BLaER1 treated with 17β-estradiol and CSF1 and Interleukin-3, amounts not matched to agents 10 nM and 100 nM (cell line): Measurements from ENCODE around the gene RPL7A.
"Not testable (repeated sequence)": the region's sequence is repeated elsewhere in the genome, so short reads cannot be mapped to it uniquely, and the experiment has no call there.

Experiments used
- H3K27ac ChIP-seq, 11 experiments: shearing (Covaris generic); formaldehyde crosslinking; 2 replicates each; pipeline ENCODE4 v1.8.1; 2022
- H3K27me3 ChIP-seq, 11 experiments: shearing (Covaris generic); formaldehyde crosslinking; 2 replicates each; pipeline ENCODE4 v1.8.1; 2022
- H3K36me3 ChIP-seq, 11 experiments: shearing (Covaris generic); formaldehyde crosslinking; 2 replicates each; pipeline ENCODE4 v1.8.1; 2022
- H3K4me1 ChIP-seq, 10 experiments: shearing (Covaris generic); formaldehyde crosslinking; 2 replicates each; pipeline ENCODE4 v1.8.1; 2022
- H3K4me2 ChIP-seq, 11 experiments: shearing (Covaris generic); formaldehyde crosslinking; 2 replicates each; pipeline ENCODE4 v1.8.1; 2022
- H3K4me3 ChIP-seq, 10 experiments: shearing (Covaris generic); formaldehyde crosslinking; 2 replicates each; pipeline ENCODE4 v1.8.1; 2022
- H3K9ac ChIP-seq, 11 experiments: shearing (Covaris generic); formaldehyde crosslinking; 2 replicates each; pipeline ENCODE4 v1.8.1; 2022
- H3K9me3 ChIP-seq, 11 experiments: shearing (Covaris generic); formaldehyde crosslinking; replicated peaks in 1 of 11; 2 replicates each; pipeline ENCODE4 v1.8.1; 2022
- H4K20me1 ChIP-seq, 11 experiments: shearing (Covaris generic); formaldehyde crosslinking; 2 replicates each; pipeline ENCODE4 v1.8.1; 2022
- Cebpa-rat ChIP-seq, 11 experiments: shearing (Covaris generic); IDR thresholded peaks; 2 replicates each; pipeline ENCODE4 v1.8.1; 2022

The RPL7A gene

DNA sequence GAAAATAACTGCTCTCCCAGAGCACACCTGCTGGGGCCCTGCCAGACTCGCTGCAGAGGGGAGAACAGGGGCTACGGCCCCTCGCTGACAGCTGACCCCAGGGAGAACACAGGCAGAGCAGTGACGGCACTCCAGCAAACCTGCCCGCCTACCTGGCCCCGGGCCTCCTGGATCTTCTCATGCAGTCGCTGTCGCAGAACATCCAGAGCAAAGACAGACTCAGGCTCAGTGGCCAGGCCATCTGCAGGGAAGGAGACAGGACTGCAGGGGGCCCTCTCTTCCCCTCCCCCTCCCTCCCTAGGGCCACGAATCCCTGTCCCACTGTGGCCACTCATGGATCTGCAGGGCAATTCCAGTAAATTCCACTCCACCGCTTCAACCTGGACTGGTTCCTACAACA lies 14.5 kb upstream of the RPL7A start:
- Histone ChIP-seq H3K9me3 (no peaks in the 10 kb centered on the region), H3K4me2 (peak overlapping the region in 9 of 11 experiments; percentile 81 to 99 (median 87); a peak in 12 of 22 replicates), H3K36me3 (peaks cover 44 to 73% (median 61%) of the 10 kb centered on the region in 11 experiments), H3K27ac (no peak overlapping the region), H4K20me1 (peaks cover 7 to 74% (median 65%) of the 10 kb centered on the region in 11 experiments; a peak in 21 of 22 replicates), H3K4me1 (peaks cover 21 to 55% (median 34%) of the 10 kb centered on the region in 10 experiments), H3K4me3 (peak overlapping the region in 2 of 10 experiments; percentile 85 to 98; a peak in 1 of 20 replicates), H3K9ac (peak overlapping the region in 8 of 11 experiments; percentile 9 to 92 (median 88); a peak in 9 of 22 replicates), H3K27me3 (no peaks in the 10 kb centered on the region)
- TF ChIP-seq Cebpa-rat (IDR thresholded peaks at IDR 0.05) = no peak

DNA sequence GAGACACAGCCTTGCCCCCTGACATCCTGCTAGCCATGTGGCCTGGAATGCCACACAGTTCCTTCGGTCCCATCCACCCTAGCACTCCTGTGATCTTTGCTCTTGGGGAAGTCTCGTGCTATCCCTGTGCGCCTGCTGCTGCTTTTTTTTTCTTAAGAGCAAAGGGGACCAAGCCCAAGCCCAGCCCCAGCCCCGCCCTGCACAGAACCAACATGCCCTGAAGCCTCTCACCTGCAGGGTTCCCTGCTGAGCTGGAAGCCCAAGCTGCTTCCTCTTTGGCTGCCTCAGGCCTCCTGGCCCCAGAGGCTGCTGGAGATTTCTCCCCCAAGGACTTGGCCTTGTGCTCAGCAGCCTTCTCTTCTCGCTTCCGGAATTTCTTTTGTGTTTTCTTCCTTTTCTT lies 13.9 kb upstream of the RPL7A start:
- H3K36me3 ChIP-seq = peaks cover 44 to 73% (median 62%) of the 10 kb centered on the region in 11 experiments
- H3K9ac ChIP-seq = peak overlapping the region; percentile 78 to 96 (median 88); a peak in 19 of 22 replicates
- H3K4me1 ChIP-seq = peaks cover 21 to 61% (median 38%) of the 10 kb centered on the region in 10 experiments
- H3K27ac ChIP-seq = peak overlapping the region in 2 of 11 experiments; percentile 86 to 89; a peak in 1 of 22 replicates
- peak overlapping the region; percentile 79 to 99 (median 92); a peak in 16 of 20 replicates for H3K4me3 ChIP-seq
- H3K4me2 ChIP-seq = peak overlapping the region; percentile 81 to 99 (median 87)
- no peak for TF ChIP-seq Cebpa-rat (IDR thresholded peaks at IDR 0.05)
- H3K27me3 ChIP-seq = no peaks in the 10 kb centered on the region
- no peaks in the 10 kb centered on the region for H3K9me3 ChIP-seq
- H4K20me1 ChIP-seq = peaks cover 7 to 68% (median 59%) of the 10 kb centered on the region in 11 experiments; a peak in 21 of 22 replicates

DNA sequence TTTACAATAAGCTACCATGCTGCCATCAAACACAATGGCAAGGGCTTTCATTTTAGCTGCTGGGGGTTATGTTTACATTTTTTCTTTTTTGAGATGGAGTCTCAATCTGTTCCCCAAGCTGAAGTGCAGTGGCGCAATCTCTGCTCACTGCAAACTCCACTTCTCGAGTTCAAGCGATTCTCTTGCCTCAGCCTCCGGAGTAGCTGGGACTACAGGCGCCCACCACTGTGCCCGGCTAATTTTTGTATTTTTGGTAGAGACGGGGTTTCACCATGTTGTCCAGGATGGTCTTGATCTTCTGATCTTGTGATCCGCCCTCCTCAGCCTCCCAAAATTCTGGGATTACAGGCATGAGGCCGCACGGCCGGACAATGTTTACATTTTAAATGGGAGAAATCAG lies 13.1 kb upstream of the RPL7A start:
- not testable (repeated sequence) for H3K9me3 ChIP-seq, H3K27me3 ChIP-seq
- Histone ChIP-seq H3K4me3 (peak overlapping the region; percentile 79 to 99 (median 92)), H3K36me3 (peaks cover 47 to 75% (median 65%) of the 10 kb centered on the region in 11 experiments), H3K9ac (peak overlapping the region; percentile 78 to 96 (median 88)), H3K27ac (peak overlapping the region in 10 of 11 experiments; percentile 66 to 95 (median 84); a peak in 17 of 22 replicates), H3K4me2 (peak overlapping the region; percentile 81 to 99 (median 87)), H4K20me1 (peaks cover 7 to 60% (median 52%) of the 10 kb centered on the region in 11 experiments; a peak in 21 of 22 replicates), H3K4me1 (peaks cover 24 to 68% (median 46%) of the 10 kb centered on the region in 10 experiments)
- 0 out of 22 replicates have a peak, but pooled peaks of 1 of the 11 experiments have one; percentile 9 for TF ChIP-seq Cebpa-rat (IDR thresholded peaks at IDR 0.05)

DNA sequence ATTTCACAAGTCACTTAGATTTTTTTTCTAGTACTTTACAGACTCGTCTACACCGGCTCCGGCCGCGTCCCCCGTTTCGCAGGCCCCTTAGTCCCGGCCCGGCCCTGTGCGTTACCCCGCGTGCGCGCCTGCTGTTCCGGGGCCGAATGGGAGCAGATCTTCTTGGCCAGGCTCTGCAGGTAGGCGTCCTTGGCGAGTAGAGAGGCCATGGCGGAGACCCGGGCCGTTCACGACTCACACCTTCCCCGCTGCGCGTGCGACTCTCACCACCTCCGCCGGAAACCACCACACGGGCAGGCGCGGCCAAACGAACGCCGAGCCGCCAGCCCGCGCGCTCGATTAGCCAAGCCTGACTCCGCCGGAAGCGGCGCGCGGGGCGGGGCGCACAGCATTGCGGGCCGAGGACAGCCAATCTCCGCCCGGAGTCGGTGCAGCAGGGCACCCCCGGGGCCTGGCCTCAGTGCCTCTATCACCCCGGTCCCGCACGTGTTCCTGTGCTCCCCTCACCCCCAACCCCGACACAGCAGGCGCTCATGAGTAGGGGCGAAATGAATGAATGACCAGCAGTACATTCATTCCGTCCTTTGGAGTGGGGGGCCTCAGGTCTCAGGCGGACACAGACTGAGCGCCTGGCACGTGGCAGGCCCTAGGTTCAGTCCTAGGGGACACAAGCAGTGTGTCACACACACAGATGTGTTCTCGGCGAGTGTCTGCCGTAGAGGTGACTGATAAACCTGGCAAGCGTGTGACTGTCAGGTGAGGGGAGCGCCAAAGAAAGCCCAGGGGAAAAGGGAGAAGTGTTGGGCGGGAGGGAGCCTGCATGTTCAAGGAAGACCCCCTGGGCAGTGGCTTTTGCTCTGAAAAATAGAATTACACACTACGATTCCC lies 11.8 kb upstream of the RPL7A start, which contains the start of gene SURF6:
SURF6 (minus strand) TSS at position 265 of the 888 bp plus-strand sequence; CDS start at position 209, 56 bp downstream.
- H3K36me3 ChIP-seq = peaks cover 42 to 75% (median 65%) of the 10 kb centered on the region in 11 experiments
- H3K9me3 ChIP-seq = no peaks in the 10 kb centered on the region; a peak in 1 of 22 replicates
- peak within 1 kb of the TSS; percentile 79 to 99 (median 92) for H3K4me3 ChIP-seq
- H3K4me2 ChIP-seq = peak within 1 kb of the TSS; percentile 81 to 99 (median 87)
- H3K9ac ChIP-seq = peak within 1 kb of the TSS; percentile 78 to 96 (median 88)
- peaks cover 37 to 81% (median 58%) of the 10 kb centered on the region in 10 experiments for H3K4me1 ChIP-seq
- TF ChIP-seq Cebpa-rat (IDR thresholded peaks at IDR 0.05) = no peak
- peak within 1 kb of the TSS; percentile 25 to 95 (median 83); a peak in 21 of 22 replicates for H3K27ac ChIP-seq
- H3K27me3 ChIP-seq = no peaks in the 10 kb centered on the region
- peaks cover 3 to 50% (median 39%) of the 10 kb centered on the region in 11 experiments; a peak in 21 of 22 replicates for H4K20me1 ChIP-seq

DNA sequence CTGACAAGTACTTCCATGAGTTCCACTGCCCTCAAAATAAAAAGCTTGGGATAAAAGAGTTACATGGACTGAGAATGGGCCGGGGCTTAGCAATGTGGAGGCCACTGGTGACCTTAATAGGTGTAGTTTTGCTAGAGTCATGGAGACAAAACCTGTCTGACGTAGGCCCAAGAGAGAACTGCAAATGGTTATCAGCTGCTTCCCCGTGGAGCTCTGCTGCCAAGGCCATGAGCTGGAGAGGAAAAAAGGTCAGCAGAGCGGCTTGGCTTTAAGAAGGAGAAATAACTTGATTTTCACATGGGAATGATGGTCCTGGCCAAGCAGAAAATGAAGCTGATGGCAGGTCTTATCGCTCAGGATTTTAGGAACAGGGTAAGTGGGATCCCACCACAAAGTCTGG lies 8.4 kb upstream of the RPL7A start:
- H3K36me3 ChIP-seq = peaks cover 35 to 75% (median 63%) of the 10 kb centered on the region in 11 experiments
- H4K20me1 ChIP-seq = peaks cover 0 to 47% (median 9%) of the 10 kb centered on the region in 11 experiments; a peak in 14 of 22 replicates
- no peaks in the 10 kb centered on the region; a peak in 1 of 22 replicates for H3K9me3 ChIP-seq
- peaks cover 61 to 90% (median 77%) of the 10 kb centered on the region in 10 experiments for H3K4me1 ChIP-seq
- no peaks in the 10 kb centered on the region for H3K27me3 ChIP-seq
- peak overlapping the region; percentile 57 to 99 (median 85); a peak in 20 of 22 replicates for H3K4me2 ChIP-seq
- peak overlapping the region in 2 of 10 experiments; percentile 29 to 49; a peak in 5 of 20 replicates for H3K4me3 ChIP-seq
- TF ChIP-seq Cebpa-rat (IDR thresholded peaks at IDR 0.05) = no peak
- H3K9ac ChIP-seq = peak overlapping the region in 10 of 11 experiments; percentile 3 to 70 (median 56); a peak in 11 of 22 replicates
- H3K27ac ChIP-seq = peak overlapping the region; percentile 23 to 82 (median 75); a peak in 20 of 22 replicates

DNA sequence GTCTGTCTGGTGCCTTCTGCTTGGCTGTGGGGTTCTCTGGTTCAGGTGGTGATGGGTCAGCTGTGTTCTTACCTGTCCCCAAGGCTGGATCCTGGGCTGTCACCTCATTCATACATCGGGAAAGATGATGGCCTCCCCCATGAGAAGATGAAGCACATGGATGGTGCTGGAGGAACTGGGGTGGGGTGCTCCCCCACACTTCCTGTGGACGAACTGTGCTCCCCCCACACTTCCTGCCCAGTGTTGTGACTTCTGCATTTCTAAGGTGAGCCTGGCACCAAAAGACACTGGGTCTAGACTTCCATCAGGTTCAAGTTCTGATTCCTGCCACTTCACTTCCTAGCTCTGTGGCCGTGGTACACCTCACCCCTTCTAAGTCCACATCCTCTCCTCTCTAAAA lies 7.8 kb upstream of the RPL7A start:
- H3K9ac ChIP-seq = peak overlapping the region; percentile 18 to 75 (median 65); a peak in 16 of 22 replicates
- no peak for TF ChIP-seq Cebpa-rat (IDR thresholded peaks at IDR 0.05)
- H3K27me3 ChIP-seq = no peaks in the 10 kb centered on the region
- peaks cover 55 to 90% (median 71%) of the 10 kb centered on the region in 10 experiments for H3K4me1 ChIP-seq
- H4K20me1 ChIP-seq = peaks cover 0 to 47% (median 12%) of the 10 kb centered on the region in 11 experiments; a peak in 12 of 22 replicates
- H3K27ac ChIP-seq = peak overlapping the region; percentile 23 to 82 (median 75); a peak in 20 of 22 replicates
- no peaks in the 10 kb centered on the region; a peak in 1 of 22 replicates for H3K9me3 ChIP-seq
- peaks cover 41 to 78% (median 67%) of the 10 kb centered on the region in 11 experiments for H3K36me3 ChIP-seq
- peak overlapping the region; percentile 57 to 99 (median 85) for H3K4me2 ChIP-seq
- H3K4me3 ChIP-seq = peak overlapping the region in 4 of 10 experiments; percentile 8 to 49 (median 27); a peak in 6 of 20 replicates

DNA sequence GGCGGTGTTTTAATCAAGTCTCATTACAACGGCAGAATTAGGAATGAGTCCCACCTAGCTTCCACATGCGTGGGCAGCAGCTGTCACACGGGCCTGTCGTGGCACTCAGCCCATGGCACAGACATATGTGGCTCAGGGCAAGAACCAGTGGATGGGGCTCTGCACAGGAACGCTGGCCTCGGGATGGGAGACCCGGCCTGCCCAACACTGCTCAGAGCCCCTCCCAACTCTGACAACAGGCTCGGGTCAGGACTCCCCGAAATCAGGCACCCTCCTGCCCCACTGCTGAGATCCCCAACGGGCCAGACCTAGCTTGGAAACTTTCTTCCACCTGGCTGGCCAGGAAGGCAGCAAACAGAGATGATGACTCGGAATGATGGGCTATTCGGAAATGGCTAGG lies 7.1 kb upstream of the RPL7A start:
- TF ChIP-seq Cebpa-rat (IDR thresholded peaks at IDR 0.05) = no peak
- peaks cover 60 to 97% (median 75%) of the 10 kb centered on the region in 10 experiments for H3K4me1 ChIP-seq
- peak overlapping the region in 3 of 10 experiments; percentile 25 to 53 (median 29); a peak in 5 of 20 replicates for H3K4me3 ChIP-seq
- peak overlapping the region; percentile 57 to 99 (median 85) for H3K4me2 ChIP-seq
- H3K36me3 ChIP-seq = peaks cover 47 to 84% (median 74%) of the 10 kb centered on the region in 11 experiments
- H4K20me1 ChIP-seq = peaks cover 0 to 48% (median 18%) of the 10 kb centered on the region in 11 experiments; a peak in 16 of 22 replicates
- H3K9me3 ChIP-seq = no peaks in the 10 kb centered on the region; a peak in 1 of 22 replicates
- H3K27ac ChIP-seq = peak overlapping the region; percentile 57 to 82 (median 75)
- peak overlapping the region; percentile 45 to 75 (median 67); a peak in 21 of 22 replicates for H3K9ac ChIP-seq
- H3K27me3 ChIP-seq = no peaks in the 10 kb centered on the region
